ENCODE measurements around the gene PGAP6.
A peak's percentile ranks its signal among the peaks of the same experiment; 100 is the strongest.
"Not testable (repeated sequence)": the region's sequence is repeated elsewhere in the genome, so short reads cannot be mapped to it uniquely, and the experiment has no call there.

PGAP6 gene

GRCh38 chr16:401468-402348, 19.9 kb upstream of the PGAP6 start, which contains the start of gene DECR2:
DECR2 (plus strand) TSS chr16:401885; CDS start chr16:401964, 79 bp downstream.
- peak; percentile 98 to 100 (median 99) for DNase-seq (ENCODE audit: low read depth in 3 of 3)

GRCh38 chr16:400061-400591, 18.3 kb upstream of the PGAP6 start:
- no peak for DNase-seq (ENCODE audit: low read depth in 3 of 3)

GRCh38 chr16:399340-400019, 17.7 kb upstream of the PGAP6 start:
- no peak for DNase-seq (ENCODE audit: low read depth in 3 of 3)

GRCh38 chr16:398561-399339, 17.0 kb upstream of the PGAP6 start:
- no peak for DNase-seq (ENCODE audit: low read depth in 3 of 3)

GRCh38 chr16:397736-398332, 16.1 kb upstream of the PGAP6 start:
- DNase-seq (ENCODE audit: low read depth in 3 of 3): no peak

- no peak for DNase-seq (ENCODE audit: low read depth in 3 of 3)
Observed at GRCh38 chr16:397135-397661, 15.4 kb upstream of the PGAP6 start, which contains the start of gene NME4. NME4 (plus strand) TSS chr16:397199; CDS start chr16:397223, 24 bp downstream.

GRCh38 chr16:396605-397004, 14.8 kb upstream of the PGAP6 start:
- no peak for DNase-seq (ENCODE audit: low read depth in 3 of 3)

- DNase-seq (ENCODE audit: low read depth in 3 of 3): no peak
Observed at GRCh38 chr16:396199-396598, 14.4 kb upstream of the PGAP6 start.

- DNase-seq (ENCODE audit: low read depth in 3 of 3): no peak
Observed at GRCh38 chr16:392450-393030, 10.8 kb upstream of the PGAP6 start.

- DNase-seq (ENCODE audit: low read depth in 3 of 3): peak in 2 of 3 experiments; percentile 49 to 55
Observed at GRCh38 chr16:391885-392335, 10.1 kb upstream of the PGAP6 start.

- DNase-seq (ENCODE audit: low read depth in 3 of 3): no peak
Observed at GRCh38 chr16:389352-389751, 7.6 kb upstream of the PGAP6 start.

- not testable (repeated sequence) for DNase-seq (ENCODE audit: low read depth in 3 of 3)
Observed at GRCh38 chr16:387761-388666, 6.2 kb upstream of the PGAP6 start.

- DNase-seq (ENCODE audit: low read depth in 3 of 3): no peak
Observed at GRCh38 chr16:386641-387156, 4.9 kb upstream of the PGAP6 start.

GRCh38 chr16:383326-384051, 1.7 kb upstream of the PGAP6 start:
- DNase-seq (ENCODE audit: low read depth in 3 of 3): no peak

GRCh38 chr16:381012-381788, 578 bp downstream of the PGAP6 start:
- no peak for DNase-seq (ENCODE audit: low read depth in 3 of 3)

- no peak for DNase-seq (ENCODE audit: low read depth in 3 of 3)
Observed at GRCh38 chr16:380762-381011, 1.1 kb downstream of the PGAP6 start.

GRCh38 chr16:379961-380761, 1.6 kb downstream of the PGAP6 start:
- DNase-seq (ENCODE audit: low read depth in 3 of 3): no peak
